ENCODE data around the gene XYLT1. TPM values are rescaled to one million over a fixed set of nuclear protein-coding genes. Genes with fewer than 3 reads are reported as not detected.

The XYLT1 gene
- total and polyA plus RNA-seq, 9 of the 15 experiments (the other 6 are each of a cell fraction or from before 2014, with no cell fraction given) = 0.03 to 0.09 (median 0.08) TPM; not detected in 6

DNA sequence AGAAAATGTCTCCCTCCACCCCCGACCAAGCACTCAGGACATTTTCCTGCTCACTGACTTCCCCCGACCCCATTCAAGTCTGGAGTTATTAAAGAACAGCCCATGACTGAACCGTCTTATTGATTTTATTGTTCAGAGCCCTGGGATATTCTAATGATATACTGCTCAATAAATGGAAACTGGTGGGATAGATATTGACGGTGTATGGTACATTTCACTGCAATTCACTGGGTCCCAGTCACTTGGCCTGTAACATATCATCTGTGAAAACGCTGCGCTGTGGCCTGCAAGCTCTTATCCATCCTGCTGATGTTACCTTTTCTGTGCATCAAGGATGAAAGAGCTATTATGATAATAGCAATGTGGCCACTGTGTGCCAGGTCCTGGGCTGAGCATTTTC, 258.2 kb downstream of the XYLT1 start:
- DNase-seq (ENCODE audit: extremely low read depth in 1 of 4, low spot score in 3 of 4) (no peak), ATAC-seq (no peak), FAIRE-seq (no peak)
- ChIA-PET CTCF (ENCODE audit: low intra/inter-chr PET ratio) (no interaction called here), POLR2A (no interaction called here)
- no peaks in the 10 kb centered on the region for H4K20me1 ChIP-seq (replicated peaks; ENCODE audit: control insufficient read depth, insufficient read depth, low read length)
- no peaks in the 10 kb centered on the region for H3K4me1 ChIP-seq (replicated peaks in 1 of 2; ENCODE audit: control insufficient read depth in 2 of 2, insufficient read depth in 2 of 2, low read length in 2 of 2)
- no peak overlapping the region for H3K27ac ChIP-seq (ENCODE audit: extremely low read depth, low read depth, low read length)
- TF ChIP-seq EWSR1 (IDR thresholded peaks at IDR 0.05; ENCODE audit: borderline replicate concordance, low read depth, partially characterized antibody) (no peak), TFAM (CRISPR knock-in tag; conservative IDR thresholded peaks at IDR 0.05) (no peak), SMARCC2 (IDR thresholded peaks at IDR 0.05; ENCODE audit: low read depth) (no peak), DMBX1 (CRISPR knock-in tag; IDR thresholded peaks at IDR 0.05; ENCODE audit: borderline replicate concordance) (no peak), POLR2H (tag; IDR thresholded peaks at IDR 0.05; ENCODE audit: low read depth) (no peak), FOXA3 (CRISPR knock-in tag; conservative IDR thresholded peaks at IDR 0.05 in 1 of 2, IDR thresholded peaks at IDR 0.05 in 1 of 2) (no peak), NFIC (IDR thresholded peaks at IDR 0.05) (no peak), RAD21 (CRISPR knock-in tag; conservative IDR thresholded peaks at IDR 0.05 in 1 of 2, IDR thresholded peaks at IDR 0.05 in 1 of 2) (no peak), ZNF778 (CRISPR knock-in tag; IDR thresholded peaks at IDR 0.05) (no peak), ZNF121 (CRISPR knock-in tag; conservative IDR thresholded peaks at IDR 0.05) (no peak), POLR2B (IDR thresholded peaks at IDR 0.05; ENCODE audit: low read depth, partially characterized antibody) (no peak), ASH1L (IDR thresholded peaks at IDR 0.05; ENCODE audit: borderline replicate concordance, low read depth, partially characterized antibody) (no peak)
- TF ChIP-seq, protein P1, sequence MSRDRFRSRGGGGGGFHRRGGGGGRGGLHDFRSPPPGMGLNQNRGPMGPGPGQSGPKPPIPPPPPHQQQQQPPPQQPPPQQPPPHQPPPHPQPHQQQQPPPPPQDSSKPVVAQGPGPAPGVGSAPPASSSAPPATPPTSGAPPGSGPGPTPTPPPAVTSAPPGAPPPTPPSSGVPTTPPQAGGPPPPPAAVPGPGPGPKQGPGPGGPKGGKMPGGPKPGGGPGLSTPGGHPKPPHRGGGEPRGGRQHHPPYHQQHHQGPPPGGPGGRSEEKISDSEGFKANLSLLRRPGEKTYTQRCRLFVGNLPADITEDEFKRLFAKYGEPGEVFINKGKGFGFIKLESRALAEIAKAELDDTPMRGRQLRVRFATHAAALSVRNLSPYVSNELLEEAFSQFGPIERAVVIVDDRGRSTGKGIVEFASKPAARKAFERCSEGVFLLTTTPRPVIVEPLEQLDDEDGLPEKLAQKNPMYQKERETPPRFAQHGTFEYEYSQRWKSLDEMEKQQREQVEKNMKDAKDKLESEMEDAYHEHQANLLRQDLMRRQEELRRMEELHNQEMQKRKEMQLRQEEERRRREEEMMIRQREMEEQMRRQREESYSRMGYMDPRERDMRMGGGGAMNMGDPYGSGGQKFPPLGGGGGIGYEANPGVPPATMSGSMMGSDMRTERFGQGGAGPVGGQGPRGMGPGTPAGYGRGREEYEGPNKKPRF (IDR thresholded peaks at IDR 0.05; ENCODE audit: low read depth, low read length) = no peak
- TF ChIP-seq, protein P2, sequence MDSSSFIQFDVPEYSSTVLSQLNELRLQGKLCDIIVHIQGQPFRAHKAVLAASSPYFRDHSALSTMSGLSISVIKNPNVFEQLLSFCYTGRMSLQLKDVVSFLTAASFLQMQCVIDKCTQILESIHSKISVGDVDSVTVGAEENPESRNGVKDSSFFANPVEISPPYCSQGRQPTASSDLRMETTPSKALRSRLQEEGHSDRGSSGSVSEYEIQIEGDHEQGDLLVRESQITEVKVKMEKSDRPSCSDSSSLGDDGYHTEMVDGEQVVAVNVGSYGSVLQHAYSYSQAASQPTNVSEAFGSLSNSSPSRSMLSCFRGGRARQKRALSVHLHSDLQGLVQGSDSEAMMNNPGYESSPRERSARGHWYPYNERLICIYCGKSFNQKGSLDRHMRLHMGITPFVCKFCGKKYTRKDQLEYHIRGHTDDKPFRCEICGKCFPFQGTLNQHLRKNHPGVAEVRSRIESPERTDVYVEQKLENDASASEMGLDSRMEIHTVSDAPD (CRISPR knock-in tag; IDR thresholded peaks at IDR 0.05) = no peak
- TF ChIP-seq, protein P3, sequence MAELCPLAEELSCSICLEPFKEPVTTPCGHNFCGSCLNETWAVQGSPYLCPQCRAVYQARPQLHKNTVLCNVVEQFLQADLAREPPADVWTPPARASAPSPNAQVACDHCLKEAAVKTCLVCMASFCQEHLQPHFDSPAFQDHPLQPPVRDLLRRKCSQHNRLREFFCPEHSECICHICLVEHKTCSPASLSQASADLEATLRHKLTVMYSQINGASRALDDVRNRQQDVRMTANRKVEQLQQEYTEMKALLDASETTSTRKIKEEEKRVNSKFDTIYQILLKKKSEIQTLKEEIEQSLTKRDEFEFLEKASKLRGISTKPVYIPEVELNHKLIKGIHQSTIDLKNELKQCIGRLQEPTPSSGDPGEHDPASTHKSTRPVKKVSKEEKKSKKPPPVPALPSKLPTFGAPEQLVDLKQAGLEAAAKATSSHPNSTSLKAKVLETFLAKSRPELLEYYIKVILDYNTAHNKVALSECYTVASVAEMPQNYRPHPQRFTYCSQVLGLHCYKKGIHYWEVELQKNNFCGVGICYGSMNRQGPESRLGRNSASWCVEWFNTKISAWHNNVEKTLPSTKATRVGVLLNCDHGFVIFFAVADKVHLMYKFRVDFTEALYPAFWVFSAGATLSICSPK (IDR thresholded peaks at IDR 0.05; ENCODE audit: borderline replicate concordance) = no peak
- H3K9me1 ChIP-seq (ENCODE audit: control insufficient read depth, insufficient read depth, low read length) = no peaks in the 10 kb centered on the region
- no peak overlapping the region for H2AFZ ChIP-seq (ENCODE audit: low read depth, low read length)
- peaks cover 5 to 14% of the 10 kb centered on the region in 2 experiments; a peak in 3 of 5 replicates for H3K27me3 ChIP-seq (ENCODE audit: control insufficient read depth in 2 of 2, insufficient read depth in 2 of 2, low read length in 2 of 2)
- H3K4me2 ChIP-seq (ENCODE audit: insufficient read depth, low read length) = no peak overlapping the region
- intact Hi-C loops (cut with micrococcal nuclease) = no loop called here
- H3K9ac ChIP-seq (ENCODE audit: insufficient read depth in 1 of 2, low read depth in 2 of 2, low read length in 2 of 2) = no peak overlapping the region
- no TSS peak for BruUV-seq (replicated peaks)
- H3K36me3 ChIP-seq (ENCODE audit: control insufficient read depth, insufficient read depth, low read length) = no peaks in the 10 kb centered on the region
- in situ Hi-C loops (cut with MboI) = no loop called here
- WGBS (ENCODE audit: insufficient coverage, low coverage, missing lambda C conversion rate) = 0% methylated on average over 6 of the region's 6 CpGs
- no peaks in the 10 kb centered on the region for H3K79me2 ChIP-seq (ENCODE audit: control insufficient read depth, insufficient read depth, low read length)
- no peaks in the 10 kb centered on the region; the same call in none of the 2 replicates for H3K9me3 ChIP-seq (replicated peaks; ENCODE audit: control insufficient read depth, insufficient read depth, low read depth, low read length)
- H3K4me3 ChIP-seq = no peak overlapping the region

Data from K562 (cell line).